HG03159 (cell line): ENCODE results near the gene FTCD.
"Not testable (repeated sequence)": the region's sequence is repeated elsewhere in the genome, so short reads cannot be mapped to it uniquely, and the experiment has no call there.

Source experiments
- ATAC-seq: cut with Tn5 transposase; IDR thresholded peaks from one replicate; pipeline ENCODE4 v1.9.1; 2021; ENCODE audit warnings: mild to moderate bottlenecking, moderate library complexity; ENCODE audit not compliant: unreplicated experiment

The FTCD gene

GRCh38 chr21:46188226-46189212 is 33.1 kb upstream of the FTCD start:
- ATAC-seq, result no peak

- no peak for ATAC-seq
Observed at GRCh38 chr21:46187814-46188213, 32.4 kb upstream of the FTCD start.

- ATAC-seq, result no peak
Observed at GRCh38 chr21:46187261-46187660, 31.9 kb upstream of the FTCD start.

GRCh38 chr21:46185716-46186115 is 30.3 kb upstream of the FTCD start:
- ATAC-seq, result no peak

GRCh38 chr21:46184625-46185555 is 29.5 kb upstream of the FTCD start:
- ATAC-seq, result no peak

- no peak for ATAC-seq
Observed at GRCh38 chr21:46183910-46184624, 28.7 kb upstream of the FTCD start, which contains the start of gene SPATC1L. Gene SPATC1L (minus strand): TSS chr21:46184459. CDS start chr21:46182816, 1,643 bp downstream.

GRCh38 chr21:46183337-46183909 is 28.0 kb upstream of the FTCD start:
- not testable (repeated sequence) for ATAC-seq

GRCh38 chr21:46182548-46183336 is 27.4 kb upstream of the FTCD start:
- no peak for ATAC-seq

GRCh38 chr21:46181953-46182547 is 26.7 kb upstream of the FTCD start:
- no peak for ATAC-seq

- no peak for ATAC-seq
Observed at GRCh38 chr21:46181436-46181835, 26.1 kb upstream of the FTCD start.

- no peak for ATAC-seq
Observed at GRCh38 chr21:46180778-46181391, 25.5 kb upstream of the FTCD start.

GRCh38 chr21:46180079-46180722 is 24.8 kb upstream of the FTCD start:
- no peak for ATAC-seq

- ATAC-seq, result no peak
Observed at GRCh38 chr21:46179708-46180078, 24.3 kb upstream of the FTCD start.

- ATAC-seq, result no peak
Observed at GRCh38 chr21:46178961-46179360, 23.6 kb upstream of the FTCD start.

- not testable (repeated sequence) for ATAC-seq
Observed at GRCh38 chr21:46176443-46177129, 21.2 kb upstream of the FTCD start.

GRCh38 chr21:46173573-46173972 is 18.2 kb upstream of the FTCD start:
- no peak for ATAC-seq

GRCh38 chr21:46172863-46173528 is 17.6 kb upstream of the FTCD start:
- ATAC-seq, result no peak
